ENCODE data around the gene MPDZ. TPM values are rescaled to one million over a fixed set of nuclear protein-coding genes. Genes with fewer than 3 reads are reported as not detected.

MPDZ gene
- total RNA-seq, 1 donor from 2014 or later = 46.2 TPM

- Histone ChIP-seq H3K9me3 (no peaks in the 10 kb centered on the region), H3K4me1 (peaks cover 0 to 2% of the 10 kb centered on the region in 2 donors), H3K27me3 (no peaks in the 10 kb centered on the region), H3K27ac (no peak overlapping the region), H3K4me3 (no peak overlapping the region), H3K36me3 (no peaks in the 10 kb centered on the region)
- no peak for TF ChIP-seq CTCF (IDR thresholded peaks at IDR 0.05)
- DNase-seq (ENCODE audit: low spot score in 2 of 2) = no peak
- intact Hi-C loops (cut with DNase I) = no loop called here
Observed at GRCh38 chr9:13282998-13283397, 3.5 kb upstream of the MPDZ start.

- Histone ChIP-seq H3K9me3 (no peaks in the 10 kb centered on the region), H3K27ac (no peak overlapping the region), H3K4me3 (no peak overlapping the region), H3K27me3 (no peaks in the 10 kb centered on the region), H3K36me3 (no peaks in the 10 kb centered on the region), H3K4me1 (peaks cover 0 to 2% of the 10 kb centered on the region in 2 donors)
- DNase-seq (ENCODE audit: low spot score in 2 of 2) = no peak
- TF ChIP-seq CTCF (IDR thresholded peaks at IDR 0.05) = no peak
- intact Hi-C loops (cut with DNase I) = no loop called here
Observed at GRCh38 chr9:13281356-13282016, 2.0 kb upstream of the MPDZ start.

GRCh38 chr9:13278368-13279246, 885 bp downstream of the MPDZ start:
- H3K36me3 ChIP-seq = no peaks in the 10 kb centered on the region
- peaks cover 5 to 8% of the 10 kb centered on the region in 2 donors for H3K4me1 ChIP-seq
- no peaks in the 10 kb centered on the region for H3K9me3 ChIP-seq
- TF ChIP-seq CTCF (IDR thresholded peaks at IDR 0.05) = peak in 2 of 3 experiments; percentile 14 to 37
- intact Hi-C loops (cut with DNase I) = loop anchor here (5.0 to 10.0 kb wide), 4 partner anchors 174 to 1879 kb away; no protein-coding TSS in a partner anchor
- H3K4me3 ChIP-seq = peak overlapping the region; percentile 72 to 86
- peak overlapping the region; percentile 86 to 93 for H3K27ac ChIP-seq
- no peaks in the 10 kb centered on the region for H3K27me3 ChIP-seq
- DNase-seq (ENCODE audit: low spot score in 2 of 2) = peak in 1 of 2 donors; percentile 81

GRCh38 chr9:13278023-13278367, 1.5 kb downstream of the MPDZ start:
- DNase-seq (ENCODE audit: low spot score in 2 of 2) = no peak
- no peaks in the 10 kb centered on the region for H3K9me3 ChIP-seq
- H3K27ac ChIP-seq = peak overlapping the region; percentile 86 to 93
- H3K27me3 ChIP-seq = no peaks in the 10 kb centered on the region
- intact Hi-C loops (cut with DNase I) = loop anchor here (5.0 to 10.0 kb wide), 4 partner anchors 173 to 1879 kb away; no protein-coding TSS in a partner anchor
- H3K4me1 ChIP-seq = peaks cover 5 to 6% of the 10 kb centered on the region in 2 donors
- no peaks in the 10 kb centered on the region for H3K36me3 ChIP-seq
- peak overlapping the region; percentile 72 to 86 for H3K4me3 ChIP-seq
- no peak for TF ChIP-seq CTCF (IDR thresholded peaks at IDR 0.05)

- Histone ChIP-seq H3K4me3 (peak overlapping the region in 1 of 2 donors; percentile 28), H3K27me3 (no peaks in the 10 kb centered on the region), H3K36me3 (no peaks in the 10 kb centered on the region), H3K9me3 (no peaks in the 10 kb centered on the region), H3K27ac (peak overlapping the region; percentile 77 to 86), H3K4me1 (peaks cover 5 to 10% of the 10 kb centered on the region in 2 donors)
- no peak for DNase-seq (ENCODE audit: low spot score in 2 of 2)
- intact Hi-C loops (cut with DNase I) = loop anchor here (5.0 to 10.0 kb wide), 4 partner anchors 170 to 1882 kb away; no protein-coding TSS in a partner anchor
- no peak for TF ChIP-seq CTCF (IDR thresholded peaks at IDR 0.05)
Observed at GRCh38 chr9:13274886-13275641, 4.4 kb downstream of the MPDZ start.
